GM19023 (cell line): ENCODE results near the gene SGCA.

Experiments
- ATAC-seq: cut with Tn5 transposase; IDR thresholded peaks from one replicate; pipeline ENCODE4 v1.9.1; 2021; ENCODE audit warnings: mild to moderate bottlenecking, moderate library complexity; ENCODE audit not compliant: unreplicated experiment

Gene SGCA

DNA sequence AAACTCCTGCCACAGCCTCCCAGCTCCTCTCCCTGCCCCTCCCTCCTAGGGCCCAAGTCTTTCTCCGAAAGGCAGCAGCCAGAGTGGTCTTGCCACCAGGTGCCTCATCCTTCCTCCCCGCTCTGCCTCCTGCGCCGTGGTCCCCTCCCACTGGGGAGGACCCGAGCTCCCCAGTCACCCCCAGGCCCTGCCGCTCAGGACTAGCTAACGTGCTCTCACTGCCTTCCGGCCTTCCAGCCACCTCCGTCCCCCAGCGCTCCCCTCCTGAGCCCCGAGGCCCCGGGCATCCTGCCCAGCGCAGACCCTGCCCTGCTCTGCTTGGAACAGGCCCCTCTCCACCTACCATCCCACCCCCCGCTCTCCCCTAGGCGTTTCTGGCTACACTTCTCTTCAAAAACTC is 55.0 kb downstream of the SGCA start:
- no peak for ATAC-seq

DNA sequence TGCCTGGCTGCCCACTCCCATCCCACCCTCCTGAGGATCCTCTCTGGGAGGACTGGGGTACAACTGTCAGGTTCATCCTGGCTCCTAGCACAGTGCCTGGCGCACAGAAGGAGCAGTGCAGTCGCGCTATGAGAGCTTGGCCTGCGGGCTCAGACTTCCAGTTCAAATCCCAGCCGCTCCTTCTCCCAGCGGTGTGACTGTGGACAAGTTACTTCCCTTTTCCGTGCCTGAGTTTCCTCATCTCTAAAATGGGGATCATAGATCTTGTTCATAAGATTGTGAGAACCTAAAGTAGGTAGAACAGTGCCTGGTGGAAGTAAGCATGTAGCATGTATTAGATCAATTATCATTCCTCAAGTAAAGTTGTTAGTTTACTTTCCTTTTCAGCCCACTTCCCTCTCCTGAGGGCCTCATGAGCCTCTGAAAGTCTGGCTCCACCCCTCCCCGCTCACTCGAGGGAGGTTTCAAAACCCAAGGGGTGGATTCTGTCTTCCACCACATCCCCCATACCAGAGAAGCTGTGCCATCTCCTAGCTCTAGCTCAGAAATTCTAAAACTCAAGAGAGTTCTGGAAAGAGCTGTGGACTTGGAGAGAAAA is 55.6 kb downstream of the SGCA start:
- no peak for ATAC-seq

DNA sequence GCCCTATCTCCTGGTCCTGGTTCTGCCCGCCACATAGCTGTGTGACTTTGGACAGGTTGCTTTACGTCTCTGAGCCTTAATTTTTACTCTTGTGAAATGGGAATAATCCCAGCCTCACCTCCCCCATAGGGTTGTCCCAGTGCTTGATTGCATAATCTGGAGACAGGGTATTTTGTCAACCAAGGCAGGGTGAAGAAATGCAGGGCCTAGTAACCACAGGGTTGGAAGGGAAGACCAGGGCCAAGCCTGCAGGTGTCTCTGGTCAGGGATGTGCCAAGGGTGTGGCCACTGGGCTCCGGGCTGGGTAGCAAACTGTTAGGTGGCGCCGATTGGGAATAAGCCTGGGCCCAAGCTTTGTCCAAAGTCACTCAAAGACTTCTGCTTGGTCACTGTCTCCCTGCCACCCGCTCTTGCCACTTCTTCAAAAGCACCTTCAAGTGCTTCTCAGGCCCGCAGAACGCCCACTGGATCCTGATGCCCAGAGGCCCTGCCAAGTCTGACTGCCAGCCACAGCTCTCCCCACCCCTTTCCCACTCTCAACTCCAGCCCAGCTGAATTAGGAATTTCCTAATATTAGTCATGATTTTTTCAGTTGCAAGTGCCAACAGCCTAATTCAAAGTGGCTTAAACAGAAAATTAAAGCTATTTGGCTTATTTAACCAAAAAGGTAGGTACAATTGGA is 56.2 kb downstream of the SGCA start:
- ATAC-seq: no peak

DNA sequence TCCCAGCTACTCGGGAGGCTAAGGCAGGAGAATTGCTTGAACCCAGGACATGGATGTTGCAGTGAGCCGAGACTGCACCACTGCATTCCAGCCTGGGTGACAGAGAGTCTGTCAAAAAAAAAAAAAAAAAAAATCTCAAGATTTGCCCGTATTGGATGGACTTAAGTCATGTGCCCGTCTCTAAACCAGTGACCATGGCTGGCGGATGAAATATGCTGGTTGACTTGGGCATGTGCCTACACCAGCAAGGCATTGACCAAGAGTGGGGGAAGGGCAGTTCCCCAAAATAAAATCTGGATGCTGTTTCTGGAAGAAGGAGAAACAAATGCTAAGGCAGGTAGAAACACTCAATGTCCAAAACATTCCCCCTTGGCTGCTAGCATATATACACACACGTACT is 57.1 kb downstream of the SGCA start:
- ATAC-seq: no peak
